K562 (cell line): ENCODE measurements around the gene ASB10. TPM values are rescaled to one million over a fixed set of nuclear protein-coding genes. Genes with fewer than 3 reads are reported as not detected.

Source experiments
- BRD9 ChIP-seq: fragments of 450-650 bp; IDR thresholded peaks from 2 replicates; pipeline ENCODE4 v1.6.1; 2018; ENCODE audit warnings: low read depth; ENCODE audit not compliant: partially characterized antibody
- CBX2 ChIP-seq: fragments of 200-600 bp; sonication (generic); IDR thresholded peaks from one replicate; pipeline ENCODE4 v1.6.1; 2012; ENCODE audit warnings: mild to moderate bottlenecking, low read length, inconsistent platforms; ENCODE audit not compliant: insufficient read depth, poor library complexity, severe bottlenecking
- CREB3 ChIP-seq: fragments of 450-650 bp; conservative IDR thresholded peaks from 2 replicates; pipeline ENCODE4 v1.6.1; 2016; ENCODE audit warnings: missing genetic modification characterization, low read depth, mild to moderate bottlenecking, missing compliant biosample characterization, moderate library complexity
- HMGN3 ChIP-seq: IDR thresholded peaks from 2 replicates; pipeline ENCODE4 v1.6.1; 2011; ENCODE audit warnings: borderline replicate concordance, low read depth, mild to moderate bottlenecking, mixed read lengths, low read length; ENCODE audit not compliant: insufficient read length; ENCODE audit errors: extremely low read depth
- JUND ChIP-seq, 2 experiments: IDR thresholded peaks; 2 replicates in 1 of 2; 3 replicates in 1 of 2; pipeline ENCODE4 v1.6.1; 2011; ENCODE audit warnings: borderline replicate concordance in 2 of 2, low read depth in 2 of 2, low read length in 2 of 2, improper control_type of control experiment in 1 of 2, missing biosample characterization in 1 of 2, missing genetic modification characterization in 1 of 2, missing genetic modification reagents in 1 of 2
- MCM7 ChIP-seq, 2 experiments: fragments of 450-650 bp; IDR thresholded peaks; 2 replicates each; pipeline ENCODE4 v1.6.1; 2016 to 2018
- NONO ChIP-seq, 2 experiments: fragments of 200-400 bp in 1 of 2; fragments of 450-650 bp in 1 of 2; formaldehyde crosslinking in 1 of 2; IDR thresholded peaks; 2 replicates each; pipeline ENCODE4 v1.6.1; 2017; ENCODE audit warnings: low read depth in 2 of 2, mild to moderate bottlenecking in 2 of 2, moderate library complexity in 2 of 2, low read length in 1 of 2
- NR2C2 ChIP-seq, 2 experiments: fragments of 200-800 bp in 1 of 2; sonication (Bioruptor generic) in 1 of 2; sonication (generic) in 1 of 2; formaldehyde crosslinking in 1 of 2; IDR thresholded peaks; 2 replicates each; pipeline versions ENCODE4 v1.6.1 to v1.8.0; 2016 to 2022; ENCODE audit warnings: mild to moderate bottlenecking in 1 of 2, missing compliant biosample characterization in 1 of 2, missing genetic modification characterization in 1 of 2, missing genetic modification reagents in 1 of 2
- PHF8 ChIP-seq: fragments of 200-600 bp; sonication (generic); IDR thresholded peaks from 2 replicates; pipeline ENCODE4 v1.6.1; 2012; ENCODE audit warnings: mixed run types, mild to moderate bottlenecking, inconsistent platforms, low read length, moderate library complexity, borderline replicate concordance
- RFX7 ChIP-seq: fragments of 250-450 bp; sonication (Bioruptor Pico); IDR thresholded peaks from 2 replicates; pipeline ENCODE4 v1.5.1; 2021; ENCODE audit warnings: mild to moderate bottlenecking
- SIN3B ChIP-seq: fragments of 450-650 bp; IDR thresholded peaks from 2 replicates; pipeline ENCODE4 v1.6.1; 2017; ENCODE audit warnings: low read depth, mild to moderate bottlenecking, moderate library complexity
- SMARCC2 ChIP-seq: fragments of 450-650 bp; IDR thresholded peaks from 2 replicates; pipeline ENCODE4 v1.6.1; 2017; ENCODE audit warnings: antibody characterized with exemption, moderate library complexity, mild to moderate bottlenecking, low read depth
- SMARCE1 ChIP-seq: fragments of 450-650 bp; IDR thresholded peaks from 2 replicates; pipeline ENCODE4 v1.7.1; 2016; ENCODE audit warnings: mild to moderate bottlenecking
- TAF9B ChIP-seq: fragments of 450-650 bp; IDR thresholded peaks from 2 replicates; pipeline ENCODE4 v1.6.1; 2018; ENCODE audit warnings: mild to moderate bottlenecking; ENCODE audit not compliant: partially characterized antibody
- TFE3 ChIP-seq: fragments of 450-650 bp; formaldehyde crosslinking; IDR thresholded peaks from 2 replicates; pipeline ENCODE4 v1.4.0; 2020; ENCODE audit warnings: mild to moderate bottlenecking, mixed read lengths
- THRB ChIP-seq: fragments of 450-650 bp; formaldehyde crosslinking; conservative IDR thresholded peaks from 2 replicates; pipeline ENCODE4 v1.4.0; 2022; ENCODE audit warnings: mild to moderate bottlenecking, missing genetic modification characterization
- ZBED1 ChIP-seq: IDR thresholded peaks from 2 replicates; pipeline ENCODE4 v1.6.1; 2014
- ZBTB17 ChIP-seq: fragments of 450-650 bp; formaldehyde crosslinking; IDR thresholded peaks from 2 replicates; pipeline ENCODE4 v1.4.0; 2020; ENCODE audit warnings: mild to moderate bottlenecking
- ZNF277 ChIP-seq: fragments of 250-450 bp; sonication (Bioruptor Pico); IDR thresholded peaks from 2 replicates; pipeline ENCODE4 v1.8.0; 2022; ENCODE audit warnings: inconsistent platforms, mild to moderate bottlenecking, moderate library complexity, borderline replicate concordance
- ZNF696 ChIP-seq: fragments of 250-450 bp; sonication (Bioruptor Pico); conservative IDR thresholded peaks from 2 replicates; pipeline ENCODE4 v1.4.0; 2020; ENCODE audit warnings: mild to moderate bottlenecking, moderate library complexity
- ZNF707 ChIP-seq: fragments of 250-450 bp; sonication (Bioruptor Pico); conservative IDR thresholded peaks from 2 replicates; pipeline ENCODE4 v1.8.0; 2022; ENCODE audit warnings: inconsistent platforms, mild to moderate bottlenecking, moderate library complexity
- polyA plus RNA-seq, 8 experiments: library from polyadenylated mRNA; depleted of rRNA in 4 of 8; stranded (reverse) in 5 of 8; unstranded in 3 of 8; fragments of >200 nt; fragmentation: Nextera tagmentation in 2 of 8; fragmentation: Illumina TruSeq in 1 of 8; extraction: Ambion mirVana in 2 of 8; extraction: Trizol in 1 of 8; gene quantifications; 2 replicates each; pipeline versions ENCODE4 v1.2.1 to v1.2.3, GENCODE V29; 2011 to 2014; ENCODE audit warnings: inconsistent platforms in 1 of 8, missing spikeins in 1 of 8
- total RNA-seq, 7 experiments: library from RNA; depleted of rRNA in 6 of 7; stranded (reverse); fragments of >200 nt in 6 of 7; fragmentation: Illumina TruSeq in 2 of 7; extraction: Trizol in 2 of 7; gene quantifications; 2 replicates each; pipeline versions ENCODE4 v1.2.1 to v1.2.3, GENCODE V29; 2011 to 2021; ENCODE audit warnings: low replicate concordance in 1 of 7

ASB10 gene
- total and polyA plus RNA-seq, 9 of the 15 experiments (the other 6 are each of a cell fraction or from before 2014, with no cell fraction given) = not detected

- TF ChIP-seq THRB (CRISPR knock-in tag) (peak; percentile 84), ZBTB17 (CRISPR knock-in tag) (peak; percentile 83), CREB3 (tag) (peak; percentile 71; the same call in 1 of the 2 replicates), ZNF277 (CRISPR knock-in tag) (no peak), PHF8 (peak; percentile 75; the same call in 1 of the 2 replicates), BRD9 (no peak), SIN3B (peak; percentile 89), ZNF696 (CRISPR knock-in tag) (no peak), RFX7 (CRISPR knock-in tag) (no peak), JUND (IDR thresholded peaks at IDR 0.05; ENCODE audit: borderline replicate concordance, low read depth, low read length) (peak; percentile 66), JUND (tag; IDR thresholded peaks at IDR 0.05; ENCODE audit: borderline replicate concordance, low read depth, low read length) (no peak; the same call in 2 of the 3 replicates), SMARCE1 (peak; percentile 15; the same call in 1 of the 2 replicates), SMARCC2 (no peak), MCM7 (IDR thresholded peaks at IDR 0.05) (no peak), ZBED1 (no peak; the same call in 1 of the 2 replicates), CBX2 (no peak), ZNF707 (CRISPR knock-in tag) (no peak), NONO (IDR thresholded peaks at IDR 0.05; ENCODE audit: low read depth in 2 of 2, low read length in 1 of 2) (no peak), NR2C2 (CRISPR knock-in tag; IDR thresholded peaks at IDR 0.05) (no peak), NR2C2 (tag; IDR thresholded peaks at IDR 0.05) (peak; percentile 92), HMGN3 (peak; percentile 89), TFE3 (CRISPR knock-in tag) (no peak), TAF9B (peak; percentile 58)
These were observed 40.1 kb upstream of the ASB10 start, which contains the start of gene ABCF2 (continued) for GRCh38 chr7:151226875-151227782.
